ENCODE measurements around the gene PIP4K2C. TPM values are rescaled to one million over a fixed set of nuclear protein-coding genes. Genes with fewer than 3 reads are reported as not detected.

Gene PIP4K2C
- total and polyA plus RNA-seq, 10 of the 15 experiments (the other 5 are each of a cell fraction or from before 2014, with no cell fraction given) = 4.8 to 25.1 (median 14.9) TPM

- ATAC-seq = no peak
- in situ Hi-C loops (cut with MboI) = no loop called here
- H3K4me1 ChIP-seq (ENCODE audit: control insufficient read depth, insufficient read depth, low read length) = peaks cover 7% of the 10 kb centered on the region
- DNase-seq (ENCODE audit: low read depth, low spot score) = no peak
- no TSS peak for BruUV-seq (replicated peaks)
- H3K36me3 ChIP-seq (ENCODE audit: control insufficient read depth in 2 of 2, insufficient read depth in 2 of 2, low read length in 1 of 2) = no peaks in the 10 kb centered on the region; a peak in 1 of 4 replicates
- ChIA-PET RAD21 (ENCODE audit: unreplicated experiment) (interaction anchor here (0.6 kb wide), 1 partner anchor 30 kb away, joined by 4 read pairs; no protein-coding TSS in a partner anchor), SMC1A (ENCODE audit: uncharacterized antibody, unreplicated experiment) (interaction anchor here (1.4 kb wide), 1 partner anchor 15 kb away, joined by 3 read pairs; no protein-coding TSS in a partner anchor), CTCF (interaction anchor here (0.6 kb wide), 1 partner anchor 21 kb away, joined by 3 read pairs; no protein-coding TSS in a partner anchor), POLR2A (no interaction called here)
- H3K79me2 ChIP-seq (ENCODE audit: control insufficient read depth, insufficient read depth, low read length) = no peaks in the 10 kb centered on the region
- no peak for FAIRE-seq
- intact Hi-C loops (cut with micrococcal nuclease; ENCODE audit: unreplicated experiment) = no loop called here
- H3K9me3 ChIP-seq (replicated peaks; ENCODE audit: control insufficient read depth, insufficient read depth, low read length) = no peaks in the 10 kb centered on the region
- no peak overlapping the region for H3K4me2 ChIP-seq (ENCODE audit: control insufficient read depth, insufficient read depth)
- H3K4me3 ChIP-seq = no peak overlapping the region
- no peak overlapping the region for H2AFZ ChIP-seq (ENCODE audit: control insufficient read depth, low read depth, low read length)
- H3K9ac ChIP-seq (ENCODE audit: control insufficient read depth, insufficient read depth, low read length) = no peak overlapping the region
- H4K20me1 ChIP-seq (ENCODE audit: control insufficient read depth, insufficient read depth) = no peaks in the 10 kb centered on the region
- no peaks in the 10 kb centered on the region for H3K27me3 ChIP-seq (replicated peaks in 1 of 2; ENCODE audit: control insufficient read depth in 2 of 2, insufficient read depth in 2 of 2, low read length in 1 of 2)
- no peak overlapping the region for H3K27ac ChIP-seq (ENCODE audit: control insufficient read depth, insufficient read depth)
- 91% methylated on average over 19 of the region's 19 CpGs for WGBS (ENCODE audit: insufficient coverage, insufficient replicate concordance, low lambda C conversion rate, missing lambda C conversion rate)
- no peak for TF ChIP-seq SPI1 (IDR thresholded peaks at IDR 0.05; ENCODE audit: borderline replicate concordance, insufficient read depth, low read depth, low read length)
- TF ChIP-seq SP1 (IDR thresholded peaks at IDR 0.05; ENCODE audit: low read depth, low read length) = no peak
- no peak for TF ChIP-seq CEBPZ (IDR thresholded peaks at IDR 0.05; ENCODE audit: low read depth, low read length)
- TF ChIP-seq ETV6 (conservative IDR thresholded peaks at IDR 0.05 in 1 of 2, IDR thresholded peaks at IDR 0.05 in 1 of 2; ENCODE audit: borderline replicate concordance in 1 of 2, low read depth in 1 of 2) = no peak
- no peak for TF ChIP-seq MYB (IDR thresholded peaks at IDR 0.05; ENCODE audit: borderline replicate concordance, low read depth, low read length)
- no peak for TF ChIP-seq MXI1 (IDR thresholded peaks at IDR 0.05; ENCODE audit: low read depth, low read length)
- no peak for TF ChIP-seq SREBF2 (IDR thresholded peaks at IDR 0.05; ENCODE audit: low read length)
- no peak for TF ChIP-seq CEBPB (IDR thresholded peaks at IDR 0.05; ENCODE audit: borderline replicate concordance in 1 of 2, low read depth in 2 of 2, low read length in 2 of 2)
- TF ChIP-seq IKZF1 (conservative IDR thresholded peaks at IDR 0.05) = no peak
Observed at GRCh38 chr12:57609101-57609780, 18.2 kb downstream of the PIP4K2C start.
